ENCODE measurements around the gene MSH5.
"Not testable (repeated sequence)": the region's sequence is repeated elsewhere in the genome, so short reads cannot be mapped to it uniquely, and the experiment has no call there.

MSH5 gene

DNA sequence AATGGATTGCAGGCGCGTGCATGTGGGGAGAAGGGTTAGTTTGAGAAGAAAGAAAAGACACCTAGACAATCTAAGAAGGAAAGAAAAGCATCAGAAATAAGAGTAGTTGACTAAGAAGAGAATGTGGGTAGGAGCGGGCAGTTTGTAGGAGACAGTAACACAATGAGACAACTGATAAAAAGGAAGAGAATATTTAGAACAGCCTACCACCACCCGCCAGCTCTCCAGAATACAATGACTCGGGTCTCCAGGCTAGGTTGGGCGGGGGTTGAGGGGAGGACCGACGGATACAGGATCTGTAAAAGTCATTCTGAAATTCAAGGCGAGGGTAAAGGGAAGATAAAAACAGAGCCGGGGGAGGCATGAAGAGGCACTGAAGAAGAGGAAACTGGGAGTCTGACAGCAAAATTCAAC, 37.4 kb upstream of the MSH5 start:
- H3K4me3 ChIP-seq (ENCODE audit: low read length), result peak overlapping the region; percentile 87
- H3K27ac ChIP-seq (ENCODE audit: low read depth, low read length), result peak overlapping the region; percentile 90; the same call in 1 of the 2 replicates
- H3K36me3 ChIP-seq (ENCODE audit: insufficient read depth, low read length), result peaks cover 10% of the 10 kb centered on the region; the same call in 1 of the 2 replicates
- 0 out of 2 replicates have a peak, but pooled peaks cover 4% of the 10 kb centered on the region for H3K4me1 ChIP-seq (ENCODE audit: insufficient read depth, low read length)
- H3K9me3 ChIP-seq (ENCODE audit: insufficient read depth, low read depth, low read length), result no peaks in the 10 kb centered on the region
- WGBS, result 4% methylated on average over 8 of the region's 10 CpGs
- H3K9ac ChIP-seq (ENCODE audit: low read depth, low read length), result peak overlapping the region; percentile 84
- no peaks in the 10 kb centered on the region for H3K27me3 ChIP-seq (ENCODE audit: insufficient read depth, low read length)

DNA sequence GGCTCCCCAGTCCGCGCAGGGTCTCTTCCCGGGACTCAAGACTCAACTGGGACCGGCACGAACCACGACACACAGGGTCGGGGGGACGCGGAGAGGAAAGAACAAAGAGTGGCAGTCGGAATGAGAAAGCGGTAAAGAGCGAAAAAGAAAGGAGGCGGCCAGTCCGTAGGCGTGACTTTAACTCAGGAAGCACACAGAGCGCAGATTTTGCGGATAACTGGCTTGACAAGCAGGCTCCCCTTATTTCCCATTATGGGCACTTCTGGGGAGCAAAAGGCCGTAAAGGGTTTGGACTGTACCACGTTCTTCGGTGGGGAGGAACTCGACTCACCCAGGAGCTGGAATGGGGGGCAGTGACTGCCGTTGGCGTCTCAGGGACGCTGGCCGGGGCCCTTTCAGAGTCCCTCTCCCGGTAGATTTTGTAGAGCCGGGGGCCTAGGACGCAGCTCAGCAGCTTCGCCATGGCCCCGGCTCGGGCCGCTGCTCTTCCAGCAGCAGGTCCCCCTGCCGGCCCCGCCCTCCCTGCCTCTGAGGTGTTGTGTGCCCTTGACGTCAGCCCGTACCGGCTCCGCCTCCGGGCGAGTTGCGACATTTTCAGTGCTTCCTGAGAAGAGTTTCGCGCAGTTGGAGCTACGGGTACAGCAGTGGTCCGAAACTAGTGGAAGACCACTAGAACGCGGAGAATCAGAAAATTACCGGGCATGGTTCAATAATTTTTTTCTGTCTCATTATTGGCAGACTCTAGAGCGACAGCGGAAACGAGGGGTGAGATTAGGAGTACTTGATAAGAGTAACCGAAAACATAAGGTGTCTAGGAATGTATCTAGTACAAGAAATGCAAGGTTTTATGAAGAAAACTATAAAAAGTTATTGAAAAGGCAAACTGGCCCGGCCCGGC, 36.7 kb upstream of the MSH5 start, which contains the start of gene ABHD16A:
TSS of gene ABHD16A (minus strand) at position 506 of the 898 bp plus-strand sequence. CDS start at position 463, 43 bp downstream.
- peak within 1 kb of the TSS; percentile 87 for H3K4me3 ChIP-seq (ENCODE audit: low read length)
- H3K27ac ChIP-seq (ENCODE audit: low read depth, low read length), result peak within 1 kb of the TSS; percentile 90
- no peaks in the 10 kb centered on the region for H3K27me3 ChIP-seq (ENCODE audit: insufficient read depth, low read length)
- peak within 1 kb of the TSS; percentile 84 for H3K9ac ChIP-seq (ENCODE audit: low read depth, low read length)
- WGBS, result 4% methylated on average over 54 of the region's 54 CpGs
- H3K9me3 ChIP-seq (ENCODE audit: insufficient read depth, low read depth, low read length), result no peaks in the 10 kb centered on the region
- H3K36me3 ChIP-seq (ENCODE audit: insufficient read depth, low read length), result peaks cover 10% of the 10 kb centered on the region; the same call in 1 of the 2 replicates
- H3K4me1 ChIP-seq (ENCODE audit: insufficient read depth, low read length), result 0 out of 2 replicates have a peak, but pooled peaks cover 4% of the 10 kb centered on the region

DNA sequence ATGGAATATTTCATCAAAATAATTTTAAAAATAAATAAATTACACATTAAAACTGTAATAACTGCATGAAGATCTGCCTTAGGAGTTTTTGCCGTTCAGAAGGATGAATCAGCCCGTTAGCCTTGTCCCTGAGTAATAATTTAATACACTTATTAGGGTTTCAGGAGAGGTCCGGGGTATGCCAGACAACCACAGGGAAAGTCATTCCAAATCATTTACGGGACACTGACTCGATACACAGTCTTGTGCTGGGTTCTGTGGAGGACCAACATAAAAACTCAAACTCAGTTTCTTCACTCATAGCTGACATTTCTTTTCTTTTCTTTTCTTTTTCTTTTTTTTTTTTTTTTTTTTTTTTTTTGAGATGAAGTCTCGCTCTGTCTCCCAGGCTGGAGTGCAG, 33.9 kb upstream of the MSH5 start:
- Histone ChIP-seq H3K4me1 (ENCODE audit: insufficient read depth, low read length) (0 out of 2 replicates have a peak, but pooled peaks cover 4% of the 10 kb centered on the region), H3K27ac (ENCODE audit: low read depth, low read length) (no peak overlapping the region), H3K36me3 (ENCODE audit: insufficient read depth, low read length) (no peaks in the 10 kb centered on the region), H3K9me3 (ENCODE audit: insufficient read depth, low read depth, low read length) (no peaks in the 10 kb centered on the region), H3K9ac (ENCODE audit: low read depth, low read length) (no peak overlapping the region), H3K27me3 (ENCODE audit: insufficient read depth, low read length) (no peaks in the 10 kb centered on the region), H3K4me3 (ENCODE audit: low read length) (no peak overlapping the region)
- WGBS, result 91% methylated on average over 6 of the region's 6 CpGs

DNA sequence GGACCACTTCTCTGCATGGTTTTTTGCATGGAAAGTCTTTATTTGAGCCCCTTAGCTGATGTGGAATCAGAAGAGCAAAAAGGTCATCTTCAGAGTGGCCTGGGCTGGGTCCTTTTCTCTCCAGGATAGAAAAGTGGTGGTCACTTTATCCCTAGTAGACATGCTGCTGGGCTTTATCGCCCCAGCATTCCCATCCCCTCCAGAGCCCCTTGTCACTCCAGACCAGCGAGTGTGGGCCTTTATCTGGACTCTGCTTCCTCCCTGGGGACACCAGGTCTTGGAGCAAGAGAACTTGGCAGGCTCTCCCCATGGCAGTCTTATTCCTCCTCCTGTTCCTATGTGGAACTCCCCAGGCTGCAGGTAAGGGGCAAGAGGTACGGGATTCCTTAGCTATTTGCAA, 33.2 kb upstream of the MSH5 start, which contains the start of gene LY6G6F:
TSS of gene LY6G6F (plus strand) at position 268 of the 400 bp plus-strand sequence. CDS start at position 309, 41 bp downstream.
- Histone ChIP-seq H3K4me3 (ENCODE audit: low read length) (no peak within 1 kb of the TSS), H3K27ac (ENCODE audit: low read depth, low read length) (no peak within 1 kb of the TSS), H3K9ac (ENCODE audit: low read depth, low read length) (no peak within 1 kb of the TSS), H3K9me3 (ENCODE audit: insufficient read depth, low read depth, low read length) (no peaks in the 10 kb centered on the region), H3K4me1 (ENCODE audit: insufficient read depth, low read length) (0 out of 2 replicates have a peak, but pooled peaks cover 4% of the 10 kb centered on the region), H3K27me3 (ENCODE audit: insufficient read depth, low read length) (no peaks in the 10 kb centered on the region), H3K36me3 (ENCODE audit: insufficient read depth, low read length) (no peaks in the 10 kb centered on the region)
- whole genome bisulfite sequencing, result 77% methylated on average over 2 of the region's 3 CpGs

DNA sequence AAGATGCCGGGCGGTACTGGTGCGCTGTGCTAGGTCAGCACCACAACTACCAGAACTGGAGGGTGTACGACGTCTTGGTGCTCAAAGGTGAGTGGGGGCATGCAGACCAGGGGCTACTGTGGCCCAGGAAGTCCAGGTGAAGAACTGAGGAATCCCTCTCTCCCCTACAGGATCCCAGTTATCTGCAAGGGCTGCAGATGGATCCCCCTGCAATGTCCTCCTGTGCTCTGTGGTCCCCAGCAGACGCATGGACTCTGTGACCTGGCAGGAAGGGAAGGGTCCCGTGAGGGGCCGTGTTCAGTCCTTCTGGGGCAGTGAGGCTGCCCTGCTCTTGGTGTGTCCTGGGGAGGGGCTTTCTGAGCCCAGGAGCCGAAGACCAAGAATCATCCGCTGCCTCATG, 32.1 kb upstream of the MSH5 start:
- H3K4me3 ChIP-seq (ENCODE audit: low read length), result no peak overlapping the region
- WGBS, result 95% methylated on average over 10 of the region's 10 CpGs
- H3K27ac ChIP-seq (ENCODE audit: low read depth, low read length), result no peak overlapping the region
- no peak overlapping the region for H3K9ac ChIP-seq (ENCODE audit: low read depth, low read length)
- no peaks in the 10 kb centered on the region for H3K4me1 ChIP-seq (ENCODE audit: insufficient read depth, low read length)
- no peaks in the 10 kb centered on the region for H3K27me3 ChIP-seq (ENCODE audit: insufficient read depth, low read length)
- no peaks in the 10 kb centered on the region for H3K9me3 ChIP-seq (ENCODE audit: insufficient read depth, low read depth, low read length)
- no peaks in the 10 kb centered on the region for H3K36me3 ChIP-seq (ENCODE audit: insufficient read depth, low read length)

DNA sequence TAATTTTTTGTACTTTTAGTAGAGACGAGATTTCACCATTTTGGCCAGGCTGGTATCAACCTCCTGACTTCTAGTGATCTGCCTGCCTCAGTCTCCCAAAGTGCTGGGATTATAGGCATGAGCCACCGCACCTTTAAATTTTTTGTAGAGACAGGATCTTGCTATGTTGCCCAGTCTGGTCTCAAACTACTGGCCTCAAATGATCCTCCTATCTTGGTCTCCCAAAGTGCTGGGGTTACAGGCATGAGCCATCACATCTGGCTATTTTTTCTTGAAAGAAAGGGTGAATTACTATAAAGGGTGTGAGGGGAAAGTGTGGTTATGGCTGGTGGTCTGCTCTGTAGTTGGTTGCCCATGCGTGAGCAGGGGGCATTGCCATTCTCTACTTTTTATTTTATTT, 31.6 kb upstream of the MSH5 start:
- H3K4me1 ChIP-seq (ENCODE audit: insufficient read depth, low read length), result peaks cover 2% of the 10 kb centered on the region; the same call in 1 of the 2 replicates
- no peak overlapping the region for H3K27ac ChIP-seq (ENCODE audit: low read depth, low read length)
- no peak overlapping the region for H3K4me3 ChIP-seq (ENCODE audit: low read length)
- H3K9me3 ChIP-seq (ENCODE audit: insufficient read depth, low read depth, low read length), result no peaks in the 10 kb centered on the region
- no peaks in the 10 kb centered on the region for H3K36me3 ChIP-seq (ENCODE audit: insufficient read depth, low read length)
- 91% methylated on average over 2 of the region's 3 CpGs for WGBS
- no peak overlapping the region for H3K9ac ChIP-seq (ENCODE audit: low read depth, low read length)
- no peaks in the 10 kb centered on the region for H3K27me3 ChIP-seq (ENCODE audit: insufficient read depth, low read length)

DNA sequence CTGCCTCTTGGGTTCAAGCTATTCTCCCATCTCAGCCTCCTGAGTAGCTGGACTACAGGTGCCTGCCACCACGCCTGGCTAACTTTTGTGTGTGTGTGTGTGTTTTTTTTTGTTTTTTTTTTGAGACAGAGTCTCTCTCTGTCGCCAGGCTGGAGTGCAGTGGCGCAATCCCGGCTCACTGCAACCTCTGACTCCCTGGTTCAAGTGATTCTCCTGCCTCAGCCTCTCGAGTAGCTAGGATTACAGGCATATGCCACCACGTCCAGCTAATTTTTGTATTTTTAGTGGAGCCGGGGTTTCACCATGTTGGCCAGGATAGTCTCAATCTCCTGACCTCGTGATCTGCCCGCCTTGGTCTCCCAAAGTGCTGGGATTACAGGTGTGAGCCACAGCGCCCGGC, 30.6 kb upstream of the MSH5 start:
- not testable (repeated sequence) for H3K4me3 ChIP-seq (ENCODE audit: low read length); H3K9me3 ChIP-seq (ENCODE audit: insufficient read depth, low read depth, low read length); H3K27me3 ChIP-seq (ENCODE audit: insufficient read depth, low read length); H3K9ac ChIP-seq (ENCODE audit: low read depth, low read length); H3K4me1 ChIP-seq (ENCODE audit: insufficient read depth, low read length); H3K36me3 ChIP-seq (ENCODE audit: insufficient read depth, low read length); H3K27ac ChIP-seq (ENCODE audit: low read depth, low read length)
- WGBS, result 95% methylated on average over 11 of the region's 11 CpGs

DNA sequence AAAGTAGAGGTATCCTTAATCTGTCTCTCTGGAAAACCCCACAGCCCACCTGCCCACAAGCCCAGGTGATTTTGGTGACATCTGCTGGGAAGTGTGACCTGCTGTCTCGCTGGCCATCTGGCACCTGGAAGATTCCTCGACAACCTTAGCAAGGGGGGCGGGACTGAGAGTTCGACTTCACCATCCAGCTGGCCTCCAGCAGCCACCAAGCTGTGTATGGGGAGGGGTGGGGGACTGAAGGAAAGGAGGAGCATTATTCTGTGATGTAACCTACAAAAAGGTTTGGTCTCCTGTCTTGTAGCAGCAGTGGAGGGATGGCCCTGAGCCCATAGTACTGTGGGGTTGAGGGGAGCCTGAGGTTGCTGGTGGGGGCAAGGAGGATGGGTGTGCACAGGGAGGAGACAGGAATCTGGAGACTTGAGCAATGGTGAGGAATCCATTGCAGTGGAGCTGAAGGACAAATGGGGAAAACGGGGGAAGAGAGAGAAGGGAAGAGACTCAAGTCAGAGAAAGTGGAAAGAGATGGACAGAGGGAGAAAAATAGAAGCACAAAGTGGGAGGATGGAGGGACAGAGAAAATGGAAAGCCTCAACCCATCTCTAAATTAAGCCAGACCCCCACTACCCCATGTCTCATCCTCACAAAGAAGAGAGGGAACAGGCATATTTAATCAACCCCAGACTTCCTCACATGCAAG, 29.1 kb upstream of the MSH5 start:
- 72% methylated on average over 5 of the region's 5 CpGs for WGBS
- Histone ChIP-seq H3K27me3 (ENCODE audit: insufficient read depth, low read length) (no peaks in the 10 kb centered on the region), H3K4me1 (ENCODE audit: insufficient read depth, low read length) (peaks cover 21% of the 10 kb centered on the region), H3K27ac (ENCODE audit: low read depth, low read length) (no peak overlapping the region), H3K9ac (ENCODE audit: low read depth, low read length) (no peak overlapping the region), H3K9me3 (ENCODE audit: insufficient read depth, low read depth, low read length) (no peaks in the 10 kb centered on the region), H3K36me3 (ENCODE audit: insufficient read depth, low read length) (no peaks in the 10 kb centered on the region), H3K4me3 (ENCODE audit: low read length) (no peak overlapping the region)

DNA sequence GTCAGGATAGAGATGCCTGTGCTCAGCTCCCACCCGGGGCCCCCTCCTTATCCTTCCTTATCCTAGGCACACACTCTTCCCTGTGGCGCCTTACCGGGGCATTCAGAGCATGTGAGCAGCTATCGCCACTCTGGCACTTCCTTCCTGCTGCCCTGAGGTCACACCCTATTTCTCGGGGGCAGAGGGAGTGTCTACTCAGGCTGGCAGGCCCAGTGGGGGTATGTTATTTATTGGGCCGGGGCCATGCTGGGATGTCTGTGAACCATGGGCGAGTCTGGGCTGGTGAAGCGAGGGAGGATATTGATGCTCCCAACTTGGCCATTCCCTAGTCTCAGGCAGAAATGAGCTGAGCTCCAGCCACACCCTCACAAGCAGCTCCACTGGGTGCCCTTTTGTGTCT, 28.6 kb upstream of the MSH5 start:
- no peak overlapping the region for H3K4me3 ChIP-seq (ENCODE audit: low read length)
- H3K9me3 ChIP-seq (ENCODE audit: insufficient read depth, low read depth, low read length), result no peaks in the 10 kb centered on the region
- peaks cover 21% of the 10 kb centered on the region for H3K4me1 ChIP-seq (ENCODE audit: insufficient read depth, low read length)
- H3K36me3 ChIP-seq (ENCODE audit: insufficient read depth, low read length), result no peaks in the 10 kb centered on the region
- no peak overlapping the region for H3K9ac ChIP-seq (ENCODE audit: low read depth, low read length)
- no peaks in the 10 kb centered on the region for H3K27me3 ChIP-seq (ENCODE audit: insufficient read depth, low read length)
- H3K27ac ChIP-seq (ENCODE audit: low read depth, low read length), result no peak overlapping the region
- whole genome bisulfite sequencing, result 89% methylated on average over 8 of the region's 8 CpGs

DNA sequence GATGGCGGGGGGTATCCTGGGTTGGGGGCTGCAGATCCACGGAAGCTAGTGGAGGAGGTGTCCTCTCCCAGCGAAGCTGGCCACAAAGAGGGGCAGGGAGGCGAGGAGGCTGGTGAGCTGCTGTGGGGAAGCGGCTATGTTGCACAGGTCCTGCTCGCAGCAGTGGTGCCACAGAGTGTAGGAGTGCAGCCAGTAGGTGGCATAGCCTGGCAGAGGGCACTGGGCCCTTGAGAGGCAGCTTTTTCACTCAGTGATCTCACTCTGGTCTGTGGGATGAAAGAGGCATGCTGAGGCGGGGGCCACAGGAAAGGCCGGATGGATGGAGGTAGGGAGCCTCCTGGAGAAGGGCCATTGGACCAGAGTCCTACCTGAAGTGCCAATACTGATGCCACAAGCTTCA, 27.5 kb upstream of the MSH5 start:
- 92% methylated on average over 8 of the region's 8 CpGs for WGBS
- Histone ChIP-seq H3K9me3 (ENCODE audit: insufficient read depth, low read depth, low read length) (no peaks in the 10 kb centered on the region), H3K36me3 (ENCODE audit: insufficient read depth, low read length) (no peaks in the 10 kb centered on the region), H3K9ac (ENCODE audit: low read depth, low read length) (no peak overlapping the region), H3K27ac (ENCODE audit: low read depth, low read length) (no peak overlapping the region), H3K27me3 (ENCODE audit: insufficient read depth, low read length) (no peaks in the 10 kb centered on the region), H3K4me1 (ENCODE audit: insufficient read depth, low read length) (peaks cover 22% of the 10 kb centered on the region), H3K4me3 (ENCODE audit: low read length) (no peak overlapping the region)

DNA sequence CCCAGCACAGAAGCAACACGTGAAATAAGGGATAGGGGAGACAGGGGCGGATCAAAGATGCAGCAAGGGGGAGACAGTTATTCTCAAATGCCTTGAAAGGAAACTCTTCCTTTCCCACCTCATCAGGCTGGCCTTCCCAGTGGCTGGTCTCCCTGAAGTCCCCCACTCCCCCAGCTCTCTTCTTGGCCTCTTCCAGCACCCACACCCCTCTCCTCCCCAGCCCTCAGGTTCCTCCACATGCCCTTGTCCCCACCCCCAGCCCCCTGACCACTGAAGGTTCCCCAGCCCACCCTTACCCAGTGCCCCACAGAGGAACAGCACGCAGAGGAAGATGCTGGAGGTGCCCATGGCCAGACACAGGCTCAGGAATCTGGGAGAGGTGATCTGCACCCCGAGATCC, 26.3 kb upstream of the MSH5 start:
- H3K9ac ChIP-seq (ENCODE audit: low read depth, low read length), result no peak overlapping the region
- peaks cover 33% of the 10 kb centered on the region for H3K4me1 ChIP-seq (ENCODE audit: insufficient read depth, low read length)
- no peak overlapping the region for H3K27ac ChIP-seq (ENCODE audit: low read depth, low read length)
- no peaks in the 10 kb centered on the region for H3K9me3 ChIP-seq (ENCODE audit: insufficient read depth, low read depth, low read length)
- H3K36me3 ChIP-seq (ENCODE audit: insufficient read depth, low read length), result no peaks in the 10 kb centered on the region
- 52% methylated on average over 4 of the region's 4 CpGs for WGBS
- no peak overlapping the region for H3K4me3 ChIP-seq (ENCODE audit: low read length)
- no peaks in the 10 kb centered on the region for H3K27me3 ChIP-seq (ENCODE audit: insufficient read depth, low read length)

Measured in HUES64 (cell line).